Natural killer cell (primary cell): ENCODE results near the gene BCAP31. TPM values are rescaled to one million over a fixed set of nuclear protein-coding genes. Genes with fewer than 3 reads are reported as not detected.
A peak's percentile ranks its signal among the peaks of the same experiment; 100 is the strongest.
"Not testable (repeated sequence)": the region's sequence is repeated elsewhere in the genome, so short reads cannot be mapped to it uniquely, and the experiment has no call there.

ENCODE experiments used
- ATAC-seq, 3 donors: fragments of 150-1000 bp in 2 of 3; fragments of 200-7000 bp in 1 of 3; cut with Tn5 transposase; 1 replicate in 1 of 3; 2 replicates in 2 of 3; pipeline ENCODE4 v1.10.0; 2021; ENCODE audit warnings: mild to moderate bottlenecking in 2 of 3, moderate library complexity in 2 of 3
- DNase-seq, 2 donors: peaks; one replicate each; pipeline versions ENCODE4 v3.0.0 to v3.0.0-alpha.2; 2013 to 2021; ENCODE audit warnings: mixed read lengths in 1 of 2
- H3K27ac ChIP-seq: one replicate; pipeline ENCODE4 v1.5.1; 2013; ENCODE audit warnings: mild to moderate bottlenecking, low read length
- H3K27me3 ChIP-seq: one replicate; pipeline ENCODE4 v1.6.1; 2013; ENCODE audit warnings: low read length; ENCODE audit not compliant: control insufficient read depth, insufficient read depth
- H3K36me3 ChIP-seq: one replicate; pipeline ENCODE4 v1.6.1; 2013; ENCODE audit warnings: low read length; ENCODE audit not compliant: control insufficient read depth, insufficient read depth
- H3K4me1 ChIP-seq: one replicate; pipeline ENCODE4 v1.6.1; 2013; ENCODE audit warnings: low read length; ENCODE audit not compliant: control insufficient read depth, insufficient read depth
- H3K4me3 ChIP-seq: one replicate; pipeline ENCODE4 v1.5.1; 2013; ENCODE audit warnings: low read length
- H3K9me3 ChIP-seq: one replicate; pipeline ENCODE4 v1.6.1; 2013; ENCODE audit warnings: low read length; ENCODE audit not compliant: control insufficient read depth, insufficient read depth
- H3K27ac Mint-ChIP-seq, 2 donors: one replicate each; pipeline ENCODE4 v1.8.0; 2022; ENCODE audit warnings: mild to moderate bottlenecking in 2 of 2, mixed read lengths in 2 of 2, moderate library complexity in 1 of 2
- H3K27me3 Mint-ChIP-seq, 2 donors: one replicate each; pipeline ENCODE4 v1.8.0; 2022; ENCODE audit warnings: low read depth in 2 of 2, mixed read lengths in 2 of 2
- H3K36me3 Mint-ChIP-seq: one replicate; pipeline ENCODE4 v1.8.0; 2022; ENCODE audit warnings: mixed read lengths
- H3K4me1 Mint-ChIP-seq, 2 donors: one replicate each; pipeline ENCODE4 v1.8.0; 2022; ENCODE audit warnings: mixed read lengths in 2 of 2
- H3K4me3 Mint-ChIP-seq: one replicate; pipeline ENCODE4 v1.8.0; 2022; ENCODE audit warnings: mild to moderate bottlenecking, moderate library complexity, mixed read lengths
- H3K9me3 Mint-ChIP-seq, 2 donors: one replicate each; pipeline ENCODE4 v1.8.0; 2022; ENCODE audit warnings: mixed read lengths in 2 of 2
- WGBS: methylation state at CpG from one replicate; pipeline ENCODE4 v1.1.7; 2013; ENCODE audit warnings: missing lambda C conversion rate; ENCODE audit not compliant: insufficient coverage; 5-methylcytosine and 5-hydroxymethylcytosine counted together
- intact Hi-C: fragments of 100-400 bp; cut with micrococcal nuclease; formaldehyde crosslinking; loops from one replicate; pipeline ENCODE4 v1.14.2; 2022
- total RNA-seq, 4 donors: library from RNA; stranded (reverse); fragments of 120-200 nt in 1 of 4; gene quantifications; one replicate each; pipeline versions ENCODE4 v1.2.3 to v1.2.4, GENCODE V29; 2013 to 2022
- TF ChIP-seq, protein P1 (sequence below): fragments of 200-600 bp; IDR thresholded peaks from one replicate; pipeline ENCODE4 v1.8.0; 2022; ENCODE audit warnings: antibody characterized with exemption

The BCAP31 gene
- total RNA-seq, 3 donors from 2014 or later (not counting 1 experiment from before 2014, with no cell fraction given) = 109 to 131 (median 119) TPM

DNA sequence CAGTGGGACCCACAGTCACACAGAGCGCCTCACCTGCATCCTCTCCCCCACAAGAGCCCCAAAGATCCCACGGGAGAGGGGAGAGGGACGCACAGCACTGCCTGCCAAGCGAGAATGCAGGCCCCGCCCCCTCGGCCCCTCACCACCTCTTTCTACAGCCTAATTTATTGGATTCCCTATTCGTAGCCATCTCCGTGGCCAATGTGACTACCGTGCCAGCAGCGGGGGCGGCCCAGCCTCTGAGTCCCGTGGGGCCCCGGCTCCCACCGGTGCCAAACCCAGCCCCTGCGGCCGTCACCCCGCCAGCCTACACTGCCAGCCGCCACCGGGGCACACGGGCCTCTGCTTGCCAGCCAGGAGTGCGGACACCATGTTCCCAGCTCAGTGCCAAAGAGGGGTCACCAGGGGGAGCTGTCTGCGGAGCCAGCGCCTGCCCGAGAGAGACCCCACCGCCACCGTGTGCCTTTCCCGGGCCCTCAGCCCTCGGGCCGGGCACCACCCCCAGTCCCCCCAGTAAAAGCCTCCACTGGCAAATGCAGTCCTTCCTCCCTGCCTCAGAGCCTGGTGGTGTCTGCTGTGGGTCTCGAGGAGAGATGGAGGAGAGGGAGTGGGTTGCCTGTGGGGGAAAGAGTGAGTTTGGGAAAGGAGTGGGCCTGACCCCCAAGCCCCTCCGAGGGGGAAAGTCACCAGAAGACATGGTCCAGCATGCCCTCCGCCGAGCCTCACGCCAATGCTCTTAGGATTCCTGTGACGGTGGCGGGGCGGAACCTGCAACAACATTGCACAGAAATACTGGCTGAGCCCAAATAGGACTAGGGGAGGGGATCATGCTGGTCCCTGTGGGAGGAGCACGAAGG is 20.3 kb upstream of the BCAP31 start:
- DNase-seq (peak in 1 of 2 donors; percentile 43), ATAC-seq (no peak)
- no peaks in the 10 kb centered on the region for H3K36me3 Mint-ChIP-seq
- TF ChIP-seq, protein P1, sequence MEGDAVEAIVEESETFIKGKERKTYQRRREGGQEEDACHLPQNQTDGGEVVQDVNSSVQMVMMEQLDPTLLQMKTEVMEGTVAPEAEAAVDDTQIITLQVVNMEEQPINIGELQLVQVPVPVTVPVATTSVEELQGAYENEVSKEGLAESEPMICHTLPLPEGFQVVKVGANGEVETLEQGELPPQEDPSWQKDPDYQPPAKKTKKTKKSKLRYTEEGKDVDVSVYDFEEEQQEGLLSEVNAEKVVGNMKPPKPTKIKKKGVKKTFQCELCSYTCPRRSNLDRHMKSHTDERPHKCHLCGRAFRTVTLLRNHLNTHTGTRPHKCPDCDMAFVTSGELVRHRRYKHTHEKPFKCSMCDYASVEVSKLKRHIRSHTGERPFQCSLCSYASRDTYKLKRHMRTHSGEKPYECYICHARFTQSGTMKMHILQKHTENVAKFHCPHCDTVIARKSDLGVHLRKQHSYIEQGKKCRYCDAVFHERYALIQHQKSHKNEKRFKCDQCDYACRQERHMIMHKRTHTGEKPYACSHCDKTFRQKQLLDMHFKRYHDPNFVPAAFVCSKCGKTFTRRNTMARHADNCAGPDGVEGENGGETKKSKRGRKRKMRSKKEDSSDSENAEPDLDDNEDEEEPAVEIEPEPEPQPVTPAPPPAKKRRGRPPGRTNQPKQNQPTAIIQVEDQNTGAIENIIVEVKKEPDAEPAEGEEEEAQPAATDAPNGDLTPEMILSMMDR = no peak
- no peaks in the 10 kb centered on the region for H3K27me3 ChIP-seq
- H3K27ac ChIP-seq = no peak overlapping the region
- intact Hi-C loops = no loop called here
- no peaks in the 10 kb centered on the region for H3K9me3 Mint-ChIP-seq
- no peak overlapping the region for H3K4me3 ChIP-seq
- no peak overlapping the region for H3K4me3 Mint-ChIP-seq
- H3K4me1 Mint-ChIP-seq = peaks cover 0 to 7% of the 10 kb centered on the region in 2 donors
- H3K4me1 ChIP-seq = peaks cover 15% of the 10 kb centered on the region
- no peak overlapping the region for H3K27ac Mint-ChIP-seq
- WGBS = 27% methylated on average over 35 of the region's 38 CpGs
- H3K36me3 ChIP-seq = no peaks in the 10 kb centered on the region
- H3K9me3 ChIP-seq = no peaks in the 10 kb centered on the region
- peaks cover 10 to 18% of the 10 kb centered on the region in 2 donors for H3K27me3 Mint-ChIP-seq

DNA sequence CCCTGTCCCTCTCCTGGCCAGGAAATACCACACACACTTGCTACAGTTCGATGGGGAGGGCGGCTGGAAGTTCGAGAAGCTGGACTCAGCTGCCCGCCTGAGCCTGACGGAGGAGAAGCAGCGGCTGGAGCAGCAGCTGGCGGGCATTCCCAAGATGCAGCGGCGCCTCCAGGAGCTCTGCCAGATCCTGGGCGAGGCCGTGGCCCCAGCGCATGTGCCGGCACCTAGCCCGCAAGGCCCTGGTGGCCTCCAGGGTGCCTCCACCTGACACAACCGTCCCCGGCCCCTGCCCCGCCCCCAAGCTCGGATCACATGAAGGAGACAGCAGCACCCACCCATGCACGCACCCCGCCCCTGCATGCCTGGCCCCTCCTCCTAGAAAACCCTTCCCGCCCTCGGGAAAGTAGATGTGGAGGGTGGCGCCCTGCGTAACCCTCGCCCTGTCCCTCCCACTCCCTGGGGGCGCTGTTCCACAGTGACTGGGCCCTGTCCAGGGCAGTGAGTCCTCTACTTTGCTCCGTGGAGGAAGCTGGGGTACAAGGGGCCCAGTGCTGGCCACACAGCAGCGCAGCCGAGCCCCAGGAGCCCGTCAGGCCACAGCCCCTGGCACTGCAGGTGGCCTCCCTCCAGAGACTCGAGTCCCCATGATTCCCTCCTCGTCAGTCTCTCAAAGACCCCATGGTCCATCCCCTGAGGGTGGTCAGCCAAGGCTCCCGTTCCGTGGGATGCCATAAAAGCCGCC is 19.5 kb upstream of the BCAP31 start:
- H3K27ac Mint-ChIP-seq, DNase-seq, H3K4me3 ChIP-seq, H3K36me3 ChIP-seq, H3K4me1 Mint-ChIP-seq, H3K9me3 ChIP-seq, H3K27me3 ChIP-seq, ATAC-seq, intact Hi-C loops, H3K36me3 Mint-ChIP-seq, H3K4me3 Mint-ChIP-seq, H3K27ac ChIP-seq, H3K9me3 Mint-ChIP-seq: not testable (repeated sequence)
- 91% methylated on average over 22 of the region's 35 CpGs for WGBS
- H3K4me1 ChIP-seq = peaks cover 15% of the 10 kb centered on the region
- peaks cover 7 to 10% of the 10 kb centered on the region in 2 donors for H3K27me3 Mint-ChIP-seq

DNA sequence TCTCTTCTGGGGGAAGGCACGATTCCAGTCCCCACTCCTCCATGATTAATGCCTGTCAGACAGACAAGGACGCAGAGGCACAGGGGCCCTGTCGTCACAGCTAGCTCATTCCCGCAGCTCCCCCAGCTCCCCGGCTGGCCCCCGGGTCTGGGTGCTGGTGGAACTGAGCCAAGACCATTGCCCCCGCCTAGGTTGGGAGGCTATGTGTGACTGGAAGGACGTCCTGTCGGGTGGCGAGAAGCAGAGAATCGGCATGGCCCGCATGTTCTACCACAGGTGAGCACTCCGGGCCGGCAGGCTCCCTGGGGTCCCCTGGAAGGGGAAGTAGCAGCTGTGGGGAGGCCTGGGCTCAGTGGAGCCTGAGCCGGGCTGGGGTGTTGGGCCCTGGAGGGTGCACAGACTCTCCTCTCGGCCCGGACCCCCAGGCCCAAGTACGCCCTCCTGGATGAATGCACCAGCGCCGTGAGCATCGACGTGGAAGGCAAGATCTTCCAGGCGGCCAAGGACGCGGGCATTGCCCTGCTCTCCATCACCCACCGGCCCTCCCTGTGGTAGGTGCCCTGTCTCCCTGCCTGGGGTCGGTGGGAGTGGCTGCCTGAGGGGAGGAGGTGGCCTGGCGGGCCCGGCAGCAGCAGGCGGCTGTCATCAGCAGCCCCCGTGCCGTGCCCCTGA is 18.7 kb upstream of the BCAP31 start:
- intact Hi-C loops, ATAC-seq, H3K4me3 Mint-ChIP-seq, H3K27ac Mint-ChIP-seq, H3K4me1 Mint-ChIP-seq, H3K36me3 Mint-ChIP-seq, H3K36me3 ChIP-seq, H3K9me3 ChIP-seq, H3K27me3 ChIP-seq, H3K9me3 Mint-ChIP-seq, H3K27me3 Mint-ChIP-seq, H3K27ac ChIP-seq, H3K4me3 ChIP-seq, DNase-seq: not testable (repeated sequence)
- 84% methylated on average over 14 of the region's 32 CpGs for WGBS
- H3K4me1 ChIP-seq = peaks cover 15% of the 10 kb centered on the region

DNA sequence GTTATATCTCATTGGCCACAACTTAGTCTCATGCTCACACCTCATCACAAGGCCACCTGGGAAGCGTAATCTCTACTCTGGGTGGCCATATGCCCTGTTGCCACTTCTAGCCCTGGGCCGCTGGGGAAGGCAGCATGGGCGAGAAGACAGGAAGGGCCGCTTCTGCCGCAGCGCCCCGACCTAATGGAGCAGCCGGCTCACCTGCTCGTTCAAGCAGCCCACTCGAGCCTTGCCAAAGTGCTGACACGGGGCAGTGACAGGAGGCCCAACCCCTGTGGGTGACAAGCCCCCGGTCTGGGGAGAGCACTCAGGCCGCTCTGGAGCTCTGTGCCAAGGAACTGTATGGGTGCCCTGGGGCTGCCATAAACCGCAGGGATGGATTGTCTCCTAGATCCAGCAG is 17.9 kb upstream of the BCAP31 start:
- ATAC-seq, DNase-seq, H3K27me3 ChIP-seq, H3K4me3 ChIP-seq, H3K36me3 Mint-ChIP-seq, H3K27ac Mint-ChIP-seq, intact Hi-C loops, H3K27ac ChIP-seq, H3K4me1 Mint-ChIP-seq, H3K9me3 ChIP-seq, H3K27me3 Mint-ChIP-seq, H3K4me3 Mint-ChIP-seq, H3K36me3 ChIP-seq, H3K9me3 Mint-ChIP-seq: not testable (repeated sequence)
- peaks cover 15% of the 10 kb centered on the region for H3K4me1 ChIP-seq
- WGBS = over 99% methylated on average over 14 of the region's 14 CpGs
